NT2/D1 (cell line): ENCODE data around the gene ABL1.

Source experiments
- SUZ12 ChIP-seq: IDR thresholded peaks from 2 replicates; pipeline ENCODE4 v1.6.1; 2011; ENCODE audit not compliant: insufficient read length, insufficient read depth; ENCODE audit errors: extremely low read depth
- ZNF274 ChIP-seq: IDR thresholded peaks from 2 replicates; pipeline ENCODE4 v1.6.1; 2011; ENCODE audit warnings: mild to moderate bottlenecking, low read depth, low read length

DNA sequence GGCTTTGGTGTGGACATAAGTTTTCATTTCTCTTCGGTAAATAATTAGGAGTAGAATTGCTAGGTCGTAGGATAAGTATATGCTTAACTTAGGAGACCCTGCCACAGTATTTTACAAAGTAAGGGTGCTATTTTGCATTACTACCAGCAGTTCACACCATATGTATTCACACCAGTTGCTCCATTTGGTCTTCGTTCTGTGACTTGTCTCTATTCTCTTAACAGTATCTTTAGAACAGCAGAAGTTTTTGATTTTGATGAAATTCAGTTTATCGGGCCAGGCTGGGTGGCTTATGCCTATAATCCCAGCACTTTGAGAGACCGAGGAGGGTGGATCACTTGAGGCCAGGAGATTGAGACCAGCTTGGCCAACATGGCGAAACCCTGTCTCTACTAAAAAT lies 17.1 kb upstream of the ABL1 start:
- no peak for TF ChIP-seq SUZ12
- TF ChIP-seq ZNF274 = no peak
